HepG2 (cell line): ENCODE data around the gene BPHL. TPM values are rescaled to one million over a fixed set of nuclear protein-coding genes. Genes with fewer than 3 reads are reported as not detected.

Experiments used
- HDAC6 ChIP-seq: fragments of 200-600 bp; sonication (generic); IDR thresholded peaks from 2 replicates; pipeline ENCODE4 v1.7.0; 2017; ENCODE audit warnings: mild to moderate bottlenecking, antibody characterized with exemption, low read length, low read depth
- HOXA9 ChIP-seq: sonication (generic); formaldehyde crosslinking; IDR thresholded peaks from 2 replicates; pipeline ENCODE4 v1.8.1; 2022; ENCODE audit warnings: missing genetic modification reagents, mild to moderate bottlenecking, moderate library complexity, borderline replicate concordance
- RCOR2 ChIP-seq: IDR thresholded peaks from 2 replicates; pipeline ENCODE4 v1.6.1; 2016; ENCODE audit warnings: missing biosample characterization, missing genetic modification reagents
- SMC3 ChIP-seq: IDR thresholded peaks from 2 replicates; pipeline ENCODE4 v1.6.1; 2011; ENCODE audit warnings: low read length, improper control_type of control experiment
- TAF1 ChIP-seq: sonication (generic); formaldehyde crosslinking; IDR thresholded peaks from 2 replicates; pipeline ENCODE4 v1.4.0; 2020; ENCODE audit warnings: missing genetic modification reagents
- TP53 ChIP-seq: sonication (generic); formaldehyde crosslinking; conservative IDR thresholded peaks from 2 replicates; pipeline ENCODE4 v1.4.0; 2020; ENCODE audit warnings: missing genetic modification reagents
- ZNF333 ChIP-seq: sonication (generic); formaldehyde crosslinking; IDR thresholded peaks from 2 replicates; pipeline ENCODE4 v1.4.0; 2020; ENCODE audit warnings: mild to moderate bottlenecking, missing genetic modification reagents, borderline replicate concordance
- ZNF431 ChIP-seq: sonication (generic); formaldehyde crosslinking; IDR thresholded peaks from 2 replicates; pipeline ENCODE4 v1.9.0; 2022; ENCODE audit warnings: missing genetic modification reagents, low read depth, mild to moderate bottlenecking, borderline replicate concordance
- ZNF549 ChIP-seq: sonication (generic); formaldehyde crosslinking; IDR thresholded peaks from 2 replicates; pipeline ENCODE4 v1.5.0; 2020; ENCODE audit warnings: missing genetic modification reagents
- ZNF747 ChIP-seq: sonication (generic); formaldehyde crosslinking; IDR thresholded peaks from 2 replicates; pipeline ENCODE4 v1.8.1; 2023; ENCODE audit warnings: missing genetic modification reagents, mild to moderate bottlenecking, borderline replicate concordance
- polyA plus RNA-seq, 8 experiments: library from polyadenylated mRNA; depleted of rRNA in 3 of 8; stranded (reverse) in 7 of 8; unstranded in 1 of 8; fragments of >200 nt; fragmentation: Illumina TruSeq in 4 of 8; extraction: Trizol in 4 of 8; gene quantifications; 2 replicates each; pipeline versions ENCODE4 v1.2.1 to v1.2.3, GENCODE V29; 2011 to 2016; ENCODE audit warnings: low read depth in 4 of 8, missing spikeins in 1 of 8, mixed read lengths in 1 of 8; ENCODE audit not compliant: insufficient read depth in 1 of 8
- total RNA-seq, 5 experiments: library from RNA; depleted of rRNA; stranded (reverse); fragments of >200 nt; fragmentation: Illumina TruSeq; extraction: Trizol; gene quantifications; 2 replicates each; pipeline ENCODE4 v1.2.3, GENCODE V29; 2016; ENCODE audit warnings: low read depth in 1 of 5
- TF ChIP-seq, protein P1 (sequence below): sonication (generic); formaldehyde crosslinking; IDR thresholded peaks from 2 replicates; pipeline ENCODE4 v1.4.0; 2020; ENCODE audit warnings: mild to moderate bottlenecking, missing genetic modification reagents, borderline replicate concordance
- TF ChIP-seq, protein P2 (sequence below): sonication (generic); formaldehyde crosslinking; IDR thresholded peaks from 2 replicates; pipeline ENCODE4 v1.5.1; 2020; ENCODE audit warnings: mild to moderate bottlenecking, missing genetic modification reagents
- TF ChIP-seq, protein P3 (sequence below): sonication (generic); formaldehyde crosslinking; IDR thresholded peaks from 2 replicates; pipeline ENCODE4 v1.4.0; 2020; ENCODE audit warnings: missing genetic modification reagents, borderline replicate concordance
- TF ChIP-seq, protein P4 (sequence below), 2 experiments: fragments of 450-650 bp in 1 of 2; sonication (generic) in 1 of 2; formaldehyde crosslinking; IDR thresholded peaks; 2 replicates each; pipeline versions ENCODE4 v1.5.0 to v1.8.0; 2020 to 2022; ENCODE audit warnings: mild to moderate bottlenecking in 1 of 2, missing genetic modification reagents in 1 of 2

BPHL gene
- total and polyA plus RNA-seq, 2 of the 13 experiments (the other 11 are each of a cell fraction or from before 2014, with no cell fraction given): 37.8 to 39.5 TPM

DNA sequence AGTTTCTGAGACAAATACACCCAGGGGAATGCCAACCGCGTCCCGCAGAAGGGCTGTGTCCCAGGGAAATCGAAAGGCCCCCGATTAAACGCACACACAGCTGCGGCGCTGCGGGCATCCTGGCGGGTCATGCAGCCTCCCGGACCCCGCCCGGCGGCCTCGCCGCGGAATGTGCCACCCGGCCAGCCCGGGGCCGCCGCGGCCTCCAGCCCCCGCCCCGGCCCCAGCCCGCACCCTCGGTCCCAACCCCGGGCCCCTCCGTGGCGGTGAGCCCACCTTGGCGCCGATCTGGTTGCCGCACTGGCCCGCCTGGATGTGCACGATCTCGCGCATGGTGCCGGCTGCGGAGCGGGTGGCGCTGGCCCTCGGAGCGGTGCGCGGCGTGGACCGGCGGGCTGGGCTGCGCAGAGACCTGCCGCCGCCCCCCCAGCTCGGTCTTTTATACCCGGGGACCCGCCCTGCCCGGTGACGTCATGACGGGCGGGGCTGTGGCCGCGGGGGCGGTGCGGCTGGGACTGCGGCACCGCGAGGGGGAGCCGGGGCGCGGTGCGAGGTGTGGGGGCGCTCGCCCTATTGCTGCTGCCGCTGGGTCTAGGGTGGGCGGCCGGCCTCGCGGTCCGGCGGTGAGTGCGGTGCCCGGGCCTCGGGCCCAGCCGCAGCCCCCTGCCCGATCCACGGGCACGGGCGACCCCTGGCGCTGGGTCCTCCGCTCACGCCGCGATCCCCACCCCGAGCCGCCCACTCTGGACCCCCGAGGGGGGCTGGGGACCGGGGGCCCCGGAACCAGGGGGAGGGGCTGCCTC is 38.8 kb downstream of the BPHL start, which contains the start of gene TUBB2A (continued):
- TF ChIP-seq, protein P1, sequence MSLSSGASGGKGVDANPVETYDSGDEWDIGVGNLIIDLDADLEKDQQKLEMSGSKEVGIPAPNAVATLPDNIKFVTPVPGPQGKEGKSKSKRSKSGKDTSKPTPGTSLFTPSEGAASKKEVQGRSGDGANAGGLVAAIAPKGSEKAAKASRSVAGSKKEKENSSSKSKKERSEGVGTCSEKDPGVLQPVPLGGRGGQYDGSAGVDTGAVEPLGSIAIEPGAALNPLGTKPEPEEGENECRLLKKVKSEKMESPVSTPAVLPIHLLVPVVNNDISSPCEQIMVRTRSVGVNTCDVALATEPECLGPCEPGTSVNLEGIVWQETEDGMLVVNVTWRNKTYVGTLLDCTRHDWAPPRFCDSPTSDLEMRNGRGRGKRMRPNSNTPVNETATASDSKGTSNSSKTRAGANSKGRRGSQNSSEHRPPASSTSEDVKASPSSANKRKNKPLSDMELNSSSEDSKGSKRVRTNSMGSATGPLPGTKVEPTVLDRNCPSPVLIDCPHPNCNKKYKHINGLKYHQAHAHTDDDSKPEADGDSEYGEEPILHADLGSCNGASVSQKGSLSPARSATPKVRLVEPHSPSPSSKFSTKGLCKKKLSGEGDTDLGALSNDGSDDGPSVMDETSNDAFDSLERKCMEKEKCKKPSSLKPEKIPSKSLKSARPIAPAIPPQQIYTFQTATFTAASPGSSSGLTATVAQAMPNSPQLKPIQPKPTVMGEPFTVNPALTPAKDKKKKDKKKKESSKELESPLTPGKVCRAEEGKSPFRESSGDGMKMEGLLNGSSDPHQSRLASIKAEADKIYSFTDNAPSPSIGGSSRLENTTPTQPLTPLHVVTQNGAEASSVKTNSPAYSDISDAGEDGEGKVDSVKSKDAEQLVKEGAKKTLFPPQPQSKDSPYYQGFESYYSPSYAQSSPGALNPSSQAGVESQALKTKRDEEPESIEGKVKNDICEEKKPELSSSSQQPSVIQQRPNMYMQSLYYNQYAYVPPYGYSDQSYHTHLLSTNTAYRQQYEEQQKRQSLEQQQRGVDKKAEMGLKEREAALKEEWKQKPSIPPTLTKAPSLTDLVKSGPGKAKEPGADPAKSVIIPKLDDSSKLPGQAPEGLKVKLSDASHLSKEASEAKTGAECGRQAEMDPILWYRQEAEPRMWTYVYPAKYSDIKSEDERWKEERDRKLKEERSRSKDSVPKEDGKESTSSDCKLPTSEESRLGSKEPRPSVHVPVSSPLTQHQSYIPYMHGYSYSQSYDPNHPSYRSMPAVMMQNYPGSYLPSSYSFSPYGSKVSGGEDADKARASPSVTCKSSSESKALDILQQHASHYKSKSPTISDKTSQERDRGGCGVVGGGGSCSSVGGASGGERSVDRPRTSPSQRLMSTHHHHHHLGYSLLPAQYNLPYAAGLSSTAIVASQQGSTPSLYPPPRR (CRISPR knock-in tag): no peak; the same call in 1 of the 2 replicates
- no peak for TF ChIP-seq HDAC6
- no peak; the same call in 1 of the 2 replicates for TF ChIP-seq ZNF333 (CRISPR knock-in tag)
- peak; percentile 71; the same call in 1 of the 2 replicates for TF ChIP-seq ZNF747
- TF ChIP-seq, protein P2, sequence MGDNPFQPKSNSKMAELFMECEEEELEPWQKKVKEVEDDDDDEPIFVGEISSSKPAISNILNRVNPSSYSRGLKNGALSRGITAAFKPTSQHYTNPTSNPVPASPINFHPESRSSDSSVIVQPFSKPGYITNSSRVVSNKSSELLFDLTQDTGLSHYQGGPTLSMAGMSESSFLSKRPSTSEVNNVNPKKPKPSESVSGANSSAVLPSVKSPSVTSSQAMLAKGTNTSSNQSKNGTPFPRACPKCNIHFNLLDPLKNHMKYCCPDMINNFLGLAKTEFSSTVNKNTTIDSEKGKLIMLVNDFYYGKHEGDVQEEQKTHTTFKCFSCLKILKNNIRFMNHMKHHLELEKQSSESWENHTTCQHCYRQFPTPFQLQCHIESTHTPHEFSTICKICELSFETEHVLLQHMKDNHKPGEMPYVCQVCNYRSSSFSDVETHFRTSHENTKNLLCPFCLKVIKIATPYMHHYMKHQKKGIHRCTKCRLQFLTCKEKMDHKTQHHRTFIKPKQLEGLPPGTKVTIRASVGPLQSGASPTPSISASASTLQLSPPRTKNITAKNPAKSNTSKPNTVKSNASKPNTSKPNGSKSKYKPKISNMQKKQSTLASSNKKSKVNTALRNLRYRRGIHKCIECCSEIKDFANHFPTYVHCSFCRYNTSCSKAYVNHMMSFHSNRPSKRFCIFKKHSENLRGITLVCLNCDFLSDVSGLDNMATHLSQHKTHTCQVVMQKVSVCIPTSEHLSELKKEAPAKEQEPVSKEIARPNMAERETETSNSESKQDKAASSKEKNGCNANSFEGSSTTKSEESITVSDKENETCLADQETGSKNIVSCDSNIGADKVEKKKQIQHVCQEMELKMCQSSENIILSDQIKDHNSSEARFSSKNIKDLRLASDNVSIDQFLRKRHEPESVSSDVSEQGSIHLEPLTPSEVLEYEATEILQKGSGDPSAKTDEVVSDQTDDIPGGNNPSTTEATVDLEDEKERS (CRISPR knock-in tag): no peak
- TF ChIP-seq, protein P3, sequence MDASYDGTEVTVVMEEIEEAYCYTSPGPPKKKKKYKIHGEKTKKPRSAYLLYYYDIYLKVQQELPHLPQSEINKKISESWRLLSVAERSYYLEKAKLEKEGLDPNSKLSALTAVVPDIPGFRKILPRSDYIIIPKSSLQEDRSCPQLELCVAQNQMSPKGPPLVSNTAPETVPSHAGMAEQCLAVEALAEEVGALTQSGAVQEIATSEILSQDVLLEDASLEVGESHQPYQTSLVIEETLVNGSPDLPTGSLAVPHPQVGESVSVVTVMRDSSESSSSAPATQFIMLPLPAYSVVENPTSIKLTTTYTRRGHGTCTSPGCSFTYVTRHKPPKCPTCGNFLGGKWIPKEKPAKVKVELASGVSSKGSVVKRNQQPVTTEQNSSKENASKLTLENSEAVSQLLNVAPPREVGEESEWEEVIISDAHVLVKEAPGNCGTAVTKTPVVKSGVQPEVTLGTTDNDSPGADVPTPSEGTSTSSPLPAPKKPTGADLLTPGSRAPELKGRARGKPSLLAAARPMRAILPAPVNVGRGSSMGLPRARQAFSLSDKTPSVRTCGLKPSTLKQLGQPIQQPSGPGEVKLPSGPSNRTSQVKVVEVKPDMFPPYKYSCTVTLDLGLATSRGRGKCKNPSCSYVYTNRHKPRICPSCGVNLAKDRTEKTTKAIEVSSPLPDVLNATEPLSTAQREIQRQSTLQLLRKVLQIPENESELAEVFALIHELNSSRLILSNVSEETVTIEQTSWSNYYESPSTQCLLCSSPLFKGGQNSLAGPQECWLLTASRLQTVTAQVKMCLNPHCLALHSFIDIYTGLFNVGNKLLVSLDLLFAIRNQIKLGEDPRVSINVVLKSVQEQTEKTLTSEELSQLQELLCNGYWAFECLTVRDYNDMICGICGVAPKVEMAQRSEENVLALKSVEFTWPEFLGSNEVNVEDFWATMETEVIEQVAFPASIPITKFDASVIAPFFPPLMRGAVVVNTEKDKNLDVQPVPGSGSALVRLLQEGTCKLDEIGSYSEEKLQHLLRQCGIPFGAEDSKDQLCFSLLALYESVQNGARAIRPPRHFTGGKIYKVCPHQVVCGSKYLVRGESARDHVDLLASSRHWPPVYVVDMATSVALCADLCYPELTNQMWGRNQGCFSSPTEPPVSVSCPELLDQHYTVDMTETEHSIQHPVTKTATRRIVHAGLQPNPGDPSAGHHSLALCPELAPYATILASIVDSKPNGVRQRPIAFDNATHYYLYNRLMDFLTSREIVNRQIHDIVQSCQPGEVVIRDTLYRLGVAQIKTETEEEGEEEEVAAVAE: no peak
- TF ChIP-seq TAF1 (CRISPR knock-in tag): peak; percentile 87
- peak; percentile 2; the same call in 1 of the 2 replicates for TF ChIP-seq SMC3
- TF ChIP-seq RCOR2 (CRISPR knock-in tag): no peak
- TF ChIP-seq ZNF431: peak; percentile 41; the same call in 1 of the 2 replicates
- TF ChIP-seq HOXA9 (CRISPR knock-in tag): peak; percentile 53; the same call in 1 of the 2 replicates
- TF ChIP-seq, protein P4, sequence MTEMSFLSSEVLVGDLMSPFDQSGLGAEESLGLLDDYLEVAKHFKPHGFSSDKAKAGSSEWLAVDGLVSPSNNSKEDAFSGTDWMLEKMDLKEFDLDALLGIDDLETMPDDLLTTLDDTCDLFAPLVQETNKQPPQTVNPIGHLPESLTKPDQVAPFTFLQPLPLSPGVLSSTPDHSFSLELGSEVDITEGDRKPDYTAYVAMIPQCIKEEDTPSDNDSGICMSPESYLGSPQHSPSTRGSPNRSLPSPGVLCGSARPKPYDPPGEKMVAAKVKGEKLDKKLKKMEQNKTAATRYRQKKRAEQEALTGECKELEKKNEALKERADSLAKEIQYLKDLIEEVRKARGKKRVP (CRISPR knock-in tag; IDR thresholded peaks at IDR 0.05): peak in 1 of 2 experiments; percentile 66; a peak in 1 of 4 replicates
- peak; percentile 57 for TF ChIP-seq ZNF549 (CRISPR knock-in tag)
- no peak for TF ChIP-seq TP53 (CRISPR knock-in tag)
